SK-N-MC (cell line): ENCODE data around the gene PPP1R15A.
"Not testable (repeated sequence)": the region's sequence is repeated elsewhere in the genome, so short reads cannot be mapped to it uniquely, and the experiment has no call there.

ENCODE experiments used
- DNase-seq: peaks from one replicate; pipeline ENCODE4 v3.0.0-alpha.2; 2011; ENCODE audit warnings: low read depth, low spot score
- H3K27ac ChIP-seq: fragments of 200-600 bp; sonication (generic); 2 replicates; pipeline ENCODE4 v1.5.1; 2016; ENCODE audit warnings: mixed run types
- H3K36me3 ChIP-seq: fragments of 200-600 bp; sonication (generic); 2 replicates; pipeline ENCODE4 v1.6.1; 2017; ENCODE audit warnings: antibody characterized with exemption, low read length, mixed read lengths; ENCODE audit not compliant: insufficient read depth
- H3K4me3 ChIP-seq: fragments of 200-600 bp; sonication (generic); 2 replicates; pipeline ENCODE4 v1.5.1; 2016
- H3K9ac ChIP-seq: fragments of 200-600 bp; sonication (generic); 2 replicates; pipeline ENCODE4 v1.8.0; 2017; ENCODE audit warnings: mixed run types, mixed read lengths; ENCODE audit not compliant: insufficient read length
- H3K9me3 ChIP-seq: fragments of 200-600 bp; sonication (generic); 2 replicates; pipeline ENCODE4 v1.6.1; 2017; ENCODE audit warnings: low read depth, mild to moderate bottlenecking, antibody characterized with exemption, low read length, moderate library complexity, mixed read lengths
- EZH2 ChIP-seq: fragments of 200-600 bp; sonication (generic); IDR thresholded peaks from one replicate; pipeline ENCODE4 v1.6.1; 2017; ENCODE audit warnings: antibody characterized with exemption
- FOXP2 ChIP-seq: optimal IDR thresholded peaks from 2 replicates; pipeline ENCODE3; 2011; ENCODE audit warnings: mild to moderate bottlenecking, moderate library complexity; ENCODE audit not compliant: insufficient read depth; ENCODE audit errors: extremely low read length, control extremely low read depth
- POLR2AphosphoS5 ChIP-seq: IDR thresholded peaks from 2 replicates; pipeline ENCODE4 v1.6.1; 2012; ENCODE audit warnings: mild to moderate bottlenecking, low read depth, low read length, borderline replicate concordance

Gene PPP1R15A

DNA sequence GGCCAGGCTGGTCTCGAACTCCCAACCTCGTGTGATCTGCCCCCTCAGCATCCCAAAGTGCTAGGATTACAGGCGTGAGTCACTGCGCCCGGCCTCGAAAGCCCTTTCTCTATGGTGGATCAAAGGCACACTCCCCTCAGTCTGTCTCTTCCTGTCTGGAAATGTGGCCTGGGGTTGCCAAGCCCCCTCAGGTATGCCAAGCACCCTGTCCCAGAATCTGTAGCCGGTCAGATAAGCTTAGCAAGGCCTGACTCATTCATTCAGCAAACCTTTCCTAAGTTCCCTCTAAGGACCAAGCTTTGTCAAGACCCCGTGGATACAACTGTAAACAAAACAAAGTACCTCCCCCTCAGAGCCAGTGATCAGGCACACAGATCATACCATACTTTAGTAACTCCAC is 42.0 kb downstream of the PPP1R15A start:
- TF ChIP-seq FOXP2 (no peak), EZH2 (no peak), POLR2AphosphoS5 (no peak)
- Histone ChIP-seq H3K9ac (no peak overlapping the region), H3K36me3 (peaks cover 32% of the 10 kb centered on the region), H3K9me3 (no peaks in the 10 kb centered on the region), H3K4me3 (no peak overlapping the region), H3K27ac (no peak overlapping the region)
- DNase-seq: no peak

DNA sequence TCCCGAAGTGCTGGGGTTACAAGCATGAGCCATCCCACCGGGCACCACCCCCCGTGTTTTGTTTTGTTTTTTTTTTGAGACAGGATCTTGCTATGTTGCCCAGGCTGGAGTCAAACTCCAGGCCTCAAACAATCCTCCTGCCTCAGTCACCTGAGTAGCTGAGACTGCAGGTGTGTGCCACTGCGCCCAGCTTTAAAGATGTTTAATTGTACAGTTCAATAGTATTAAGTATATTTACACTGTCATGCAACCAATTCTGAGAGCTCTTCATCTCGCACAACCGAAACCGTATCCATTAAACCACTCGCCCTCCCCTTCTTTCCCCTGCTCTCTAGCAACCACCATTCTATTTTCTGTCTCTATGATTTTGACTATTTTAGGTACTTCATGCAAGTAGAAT is 43.5 kb downstream of the PPP1R15A start:
- H3K27ac ChIP-seq: no peak overlapping the region
- H3K9ac ChIP-seq: no peak overlapping the region
- H3K4me3 ChIP-seq: no peak overlapping the region
- DNase-seq: no peak
- H3K36me3 ChIP-seq: peaks cover 28% of the 10 kb centered on the region
- no peaks in the 10 kb centered on the region for H3K9me3 ChIP-seq
- TF ChIP-seq EZH2 (no peak), POLR2AphosphoS5 (no peak), FOXP2 (no peak)

DNA sequence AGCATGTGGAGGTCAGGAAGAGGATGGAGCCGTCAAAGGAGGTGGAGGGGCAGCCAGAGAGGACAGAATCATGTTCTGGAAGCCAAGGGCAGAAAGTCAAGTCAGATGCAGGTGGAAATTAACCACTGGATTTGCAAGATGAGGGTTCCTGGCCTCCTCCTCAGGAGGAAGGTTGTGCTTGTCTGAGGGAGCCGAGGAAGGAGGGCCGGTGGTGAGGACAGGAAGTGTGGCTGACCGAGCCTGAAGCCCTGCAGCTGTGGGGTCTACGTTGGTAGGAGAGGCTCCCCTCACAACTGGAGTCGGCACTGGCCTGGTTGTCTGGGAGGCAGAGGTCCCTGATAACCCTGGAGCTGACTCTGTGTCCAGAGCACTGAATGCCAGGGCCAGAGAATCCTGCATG is 45.9 kb downstream of the PPP1R15A start:
- Histone ChIP-seq H3K36me3 (peaks cover 14% of the 10 kb centered on the region; the same call in 1 of the 2 replicates), H3K4me3 (no peak overlapping the region), H3K27ac (no peak overlapping the region), H3K9ac (no peak overlapping the region), H3K9me3 (no peaks in the 10 kb centered on the region)
- DNase-seq: no peak
- TF ChIP-seq POLR2AphosphoS5: no peak
- TF ChIP-seq FOXP2: no peak
- TF ChIP-seq EZH2: no peak

DNA sequence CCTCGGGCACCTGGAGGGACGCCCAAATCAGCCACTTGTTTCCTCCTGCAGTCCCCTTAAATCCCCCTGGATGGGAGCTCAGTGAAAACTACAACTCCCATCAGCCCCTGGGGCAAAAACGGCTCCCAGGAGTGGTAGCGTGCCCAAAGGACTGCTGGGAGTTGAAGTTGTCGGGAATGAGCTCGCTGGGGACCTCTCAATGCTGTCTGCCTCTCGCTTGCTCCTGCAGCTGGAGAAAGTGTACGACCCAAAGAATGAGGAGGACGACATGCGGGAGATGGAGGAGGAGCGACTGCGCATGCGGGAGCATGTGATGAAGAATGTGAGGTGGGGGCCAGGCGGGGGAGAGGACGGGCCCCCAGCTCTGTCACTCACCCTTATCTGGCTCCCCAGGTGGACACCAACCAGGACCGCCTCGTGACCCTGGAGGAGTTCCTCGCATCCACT is 46.6 kb downstream of the PPP1R15A start:
- H3K27ac ChIP-seq: no peak overlapping the region
- no peak overlapping the region for H3K4me3 ChIP-seq
- TF ChIP-seq POLR2AphosphoS5 (no peak), EZH2 (no peak), FOXP2 (no peak)
- no peaks in the 10 kb centered on the region for H3K9me3 ChIP-seq
- no peak overlapping the region for H3K9ac ChIP-seq
- no peak for DNase-seq
- H3K36me3 ChIP-seq: peaks cover 8% of the 10 kb centered on the region; the same call in 1 of the 2 replicates

DNA sequence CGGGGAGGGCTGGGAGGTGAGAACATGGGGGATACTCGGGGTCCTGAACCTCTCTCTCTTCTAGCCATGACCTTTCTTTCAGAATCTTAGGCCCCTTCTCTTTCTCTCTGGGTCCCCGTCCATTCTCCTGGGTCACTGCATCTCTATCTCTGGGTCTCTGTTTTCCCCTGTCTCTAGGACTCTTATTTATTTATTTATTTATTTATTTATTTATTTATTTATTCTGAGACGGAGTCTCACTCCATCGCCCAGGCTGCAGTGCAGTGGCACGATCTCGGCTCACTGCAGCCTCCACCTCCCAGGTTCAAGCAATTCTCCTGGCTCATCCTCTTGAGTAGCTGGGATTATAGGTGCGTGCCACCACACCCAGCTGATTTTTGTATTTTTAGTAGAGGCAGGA is 47.0 kb downstream of the PPP1R15A start:
- H3K9me3 ChIP-seq, H3K27ac ChIP-seq, DNase-seq, H3K36me3 ChIP-seq, H3K4me3 ChIP-seq, H3K9ac ChIP-seq: not testable (repeated sequence)

DNA sequence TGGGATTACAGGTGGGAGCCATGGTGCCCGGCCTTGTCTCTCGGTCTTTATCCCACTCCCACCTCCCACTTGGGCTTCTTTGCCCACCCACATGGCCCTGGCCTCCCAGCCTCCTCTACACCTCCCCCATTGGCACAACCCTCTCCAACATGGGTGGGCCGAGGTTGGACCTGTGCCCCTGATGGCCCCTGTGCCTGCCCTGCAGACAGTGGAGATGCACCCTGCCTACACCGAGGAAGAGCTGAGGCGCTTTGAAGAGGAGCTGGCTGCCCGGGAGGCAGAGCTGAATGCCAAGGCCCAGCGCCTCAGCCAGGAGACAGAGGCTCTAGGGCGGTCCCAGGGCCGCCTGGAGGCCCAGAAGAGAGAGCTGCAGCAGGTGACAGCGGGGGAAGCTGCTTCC is 48.7 kb downstream of the PPP1R15A start:
- Histone ChIP-seq H3K36me3 (peaks cover 8% of the 10 kb centered on the region; the same call in 1 of the 2 replicates), H3K9me3 (no peaks in the 10 kb centered on the region), H3K9ac (no peak overlapping the region), H3K4me3 (no peak overlapping the region), H3K27ac (no peak overlapping the region)
- TF ChIP-seq POLR2AphosphoS5: no peak
- TF ChIP-seq FOXP2: no peak
- TF ChIP-seq EZH2: no peak
- no peak for DNase-seq

DNA sequence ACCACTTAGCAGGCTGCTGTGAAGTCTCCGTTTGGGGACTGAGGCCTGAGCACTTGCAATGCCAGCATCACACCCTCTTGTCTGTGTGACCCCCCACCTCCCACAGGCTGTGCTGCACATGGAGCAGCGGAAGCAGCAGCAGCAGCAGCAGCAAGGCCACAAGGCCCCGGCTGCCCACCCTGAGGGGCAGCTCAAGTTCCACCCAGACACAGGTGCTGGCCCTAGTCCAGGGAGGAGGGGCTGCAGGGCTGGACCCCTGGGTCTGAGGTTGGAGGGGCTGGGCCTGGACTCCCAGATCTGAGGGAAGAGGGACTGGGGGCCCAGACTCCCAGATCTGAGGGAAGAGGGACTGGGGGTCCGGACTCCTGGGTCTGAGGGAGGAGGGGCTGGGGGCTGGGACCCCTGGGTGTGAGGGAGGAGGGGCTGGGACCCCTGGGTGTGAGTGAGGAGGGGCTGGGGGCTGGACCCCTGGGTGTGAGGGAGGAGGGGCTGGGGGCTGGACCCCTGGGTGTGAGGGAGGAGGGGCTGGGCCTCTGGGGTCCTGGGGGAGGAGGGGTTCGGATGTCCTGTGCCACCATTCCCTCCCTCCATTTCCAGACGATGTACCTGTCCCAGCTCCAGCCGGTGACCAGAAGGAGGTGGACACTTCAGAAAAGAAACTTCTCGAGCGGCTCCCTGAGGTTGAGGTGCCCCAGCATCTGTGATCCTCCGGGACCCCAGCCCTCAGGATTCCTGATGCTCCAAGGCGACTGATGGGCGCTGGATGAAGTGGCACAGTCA is 49.7 kb downstream of the PPP1R15A start:
- no peak overlapping the region for H3K4me3 ChIP-seq
- H3K9ac ChIP-seq: no peak overlapping the region
- no peak for DNase-seq
- TF ChIP-seq POLR2AphosphoS5 (no peak), EZH2 (no peak)
- H3K9me3 ChIP-seq: no peaks in the 10 kb centered on the region
- H3K36me3 ChIP-seq: peaks cover 8% of the 10 kb centered on the region; the same call in 1 of the 2 replicates
- no peak overlapping the region for H3K27ac ChIP-seq

DNA sequence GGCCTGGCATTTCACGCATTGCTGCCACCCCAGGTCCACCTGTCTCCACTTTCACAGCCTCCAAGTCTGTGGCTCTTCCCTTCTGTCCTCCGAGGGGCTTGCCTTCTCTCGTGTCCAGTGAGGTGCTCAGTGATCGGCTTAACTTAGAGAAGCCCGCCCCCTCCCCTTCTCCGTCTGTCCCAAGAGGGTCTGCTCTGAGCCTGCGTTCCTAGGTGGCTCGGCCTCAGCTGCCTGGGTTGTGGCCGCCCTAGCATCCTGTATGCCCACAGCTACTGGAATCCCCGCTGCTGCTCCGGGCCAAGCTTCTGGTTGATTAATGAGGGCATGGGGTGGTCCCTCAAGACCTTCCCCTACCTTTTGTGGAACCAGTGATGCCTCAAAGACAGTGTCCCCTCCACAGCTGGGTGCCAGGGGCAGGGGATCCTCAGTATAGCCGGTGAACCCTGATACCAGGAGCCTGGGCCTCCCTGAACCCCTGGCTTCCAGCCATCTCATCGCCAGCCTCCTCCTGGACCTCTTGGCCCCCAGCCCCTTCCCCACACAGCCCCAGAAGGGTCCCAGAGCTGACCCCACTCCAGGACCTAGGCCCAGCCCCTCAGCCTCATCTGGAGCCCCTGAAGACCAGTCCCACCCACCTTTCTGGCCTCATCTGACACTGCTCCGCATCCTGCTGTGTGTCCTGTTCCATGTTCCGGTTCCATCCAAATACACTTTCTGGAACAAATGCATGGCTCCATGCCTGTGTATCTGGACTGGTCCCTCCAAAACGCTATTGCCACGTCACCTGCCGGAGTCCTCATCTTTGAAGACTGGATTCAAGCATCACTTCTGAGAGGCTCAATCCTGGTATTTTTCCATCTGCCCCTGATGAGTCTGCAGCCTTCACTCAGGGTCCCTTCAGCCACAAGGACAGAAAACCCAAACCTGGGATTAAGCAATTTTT is 50.6 kb downstream of the PPP1R15A start:
- H3K27ac ChIP-seq: no peak overlapping the region
- peaks cover 8% of the 10 kb centered on the region; the same call in 1 of the 2 replicates for H3K36me3 ChIP-seq
- TF ChIP-seq EZH2: no peak
- TF ChIP-seq FOXP2: no peak
- TF ChIP-seq POLR2AphosphoS5: no peak
- no peak overlapping the region for H3K4me3 ChIP-seq
- DNase-seq: no peak
- no peak overlapping the region for H3K9ac ChIP-seq
- H3K9me3 ChIP-seq: no peaks in the 10 kb centered on the region
